ENCODE results near the gene SGPP1. TPM values are rescaled to one million over a fixed set of nuclear protein-coding genes. Genes with fewer than 3 reads are reported as not detected.

The SGPP1 gene
- total and polyA plus RNA-seq, 2 of the 8 experiments (the other 6 are each of a cell fraction or from before 2014, with no cell fraction given), result 5.7 to 8.1 TPM

- Histone ChIP-seq H3K4me2 (ENCODE audit: insufficient read depth in 1 of 2, low read depth in 2 of 2, low read length in 2 of 2) (no peak overlapping the region), H3K79me2 (ENCODE audit: control insufficient read depth in 1 of 2, insufficient read depth in 2 of 2, low read length in 2 of 2) (no peaks in the 10 kb centered on the region), H3K14ac (ENCODE audit: insufficient read length) (no peak overlapping the region), H4K5ac (ENCODE audit: insufficient read length, low read depth, low read length) (no peak overlapping the region), H4K20me1 (replicated peaks in 1 of 2; ENCODE audit: control insufficient read depth in 1 of 2, insufficient read depth in 2 of 2, low read length in 2 of 2) (peaks cover 0 to 2% of the 10 kb centered on the region in 2 experiments), H2BK20ac (ENCODE audit: low read length) (no peak overlapping the region), H2BK12ac (ENCODE audit: low read depth, low read length) (no peak overlapping the region), H3K4ac (replicated peaks; ENCODE audit: insufficient read length, low read depth, low read length) (no peak overlapping the region), H2BK120ac (replicated peaks; ENCODE audit: low read depth, low read length) (no peak overlapping the region), H3K23me2 (ENCODE audit: low read depth, low read length) (no peaks in the 10 kb centered on the region), H2BK15ac (ENCODE audit: low read length) (no peak overlapping the region), H3K36me3 (ENCODE audit: control insufficient read depth in 2 of 4, insufficient read depth in 4 of 4, low read length in 3 of 4) (no peaks in the 10 kb centered on the region), H3K9ac (replicated peaks in 1 of 4; ENCODE audit: extremely low read depth in 1 of 4, low read depth in 3 of 4, low read length in 3 of 4) (no peak overlapping the region), H3K23ac (ENCODE audit: insufficient read length) (no peak overlapping the region), H3K4me3 (ENCODE audit: extremely low read depth in 1 of 4, insufficient read depth in 2 of 4, low read depth in 3 of 4, low read length in 4 of 4) (no peak overlapping the region), H4K91ac (replicated peaks; ENCODE audit: insufficient read length, low read length) (no peak overlapping the region), H3K27ac (ENCODE audit: low read depth, low read length) (no peak overlapping the region), H2AK5ac (ENCODE audit: low read depth, low read length) (no peak overlapping the region), H3K18ac (ENCODE audit: extremely low read depth, low read length) (no peak overlapping the region), H4K8ac (ENCODE audit: extremely low read depth, insufficient read depth, low read length) (no peak overlapping the region), H3K27me3 (replicated peaks in 1 of 4; ENCODE audit: control insufficient read depth in 3 of 4, extremely low read depth in 1 of 4, insufficient read depth in 3 of 4, low read length in 3 of 4) (no peaks in the 10 kb centered on the region), H2AFZ (ENCODE audit: low read length) (no peak overlapping the region), H2BK5ac (ENCODE audit: low read depth, low read length) (no peak overlapping the region), H3K9me3 (ENCODE audit: insufficient read depth in 2 of 2, low read depth in 1 of 2, low read length in 1 of 2) (no peaks in the 10 kb centered on the region), H3K4me1 (replicated peaks in 1 of 4; ENCODE audit: control insufficient read depth in 3 of 4, insufficient read depth in 4 of 4, low read length in 3 of 4) (no peaks in the 10 kb centered on the region), H3K56ac (replicated peaks; ENCODE audit: insufficient read length, low read depth, low read length) (no peak overlapping the region), H3K79me1 (ENCODE audit: low read depth, low read length) (no peaks in the 10 kb centered on the region)
- ChIA-PET CTCF (ENCODE audit: partially characterized antibody) (no interaction called here), POLR2A (ENCODE audit: partially characterized antibody) (interaction anchor here (0.6 kb wide), 1 partner anchor 246 kb away, joined by 3 read pairs; no protein-coding TSS in a partner anchor)
- 80% methylated on average over 7 of the region's 7 CpGs; no CpG with 5 or more reads in 1 of the 2 experiments for WGBS, 2 experiments (ENCODE audit: extremely low coverage in 1 of 2, insufficient coverage in 1 of 2, insufficient read length in 1 of 2, insufficient replicate concordance in 2 of 2, low coverage in 1 of 2, low lambda C conversion rate in 2 of 2, missing lambda C conversion rate in 1 of 2)
- TF ChIP-seq E2F6 (IDR thresholded peaks at IDR 0.05) (no peak), BCL11A (IDR thresholded peaks at IDR 0.05; ENCODE audit: low read depth in 2 of 2, low read length in 2 of 2) (no peak)
- FAIRE-seq (no peak), DNase-seq (ENCODE audit: low read depth in 1 of 2, low spot score in 2 of 2) (no peak)
These were observed 55.3 kb downstream of the SGPP1 start for GRCh38 chr14:63672417-63673180.
